Panc1 (cell line): Measurements from ENCODE around the gene ELSPBP1. TPM values are rescaled to one million over a fixed set of nuclear protein-coding genes. Genes with fewer than 3 reads are reported as not detected.

Experiments used
- ATAC-seq: fragments of 200-7000 bp; cut with Tn5 transposase; 2 replicates; pipeline ENCODE4 v1.9.1; 2020; ENCODE audit warnings: mild to moderate bottlenecking, moderate library complexity
- BruUV-seq: library from RNA; stranded (reverse); fragments of 400-500 nt; replicated peaks from 2 replicates; lab custom pipeline; 2021; lab: Mats Ljungman, UMichigan
- CTCF ChIA-PET: fragments of 300-600 bp; sonication (Branson Sonifier 250); formaldehyde crosslinking; loops from one replicate; lab custom pipeline; 2022; ENCODE audit warnings: antibody characterized with exemption; lab: Charles Lee
- POLR2A ChIA-PET: fragments of 300-600 bp; sonication (Branson Sonifier 250); formaldehyde crosslinking; loops from one replicate; lab custom pipeline; 2022; ENCODE audit warnings: antibody characterized with exemption; lab: Charles Lee
- DNase-seq: peaks from one replicate; pipeline ENCODE4 v3.0.0-alpha.2; 2010; ENCODE audit warnings: low read depth, low spot score
- H3K27ac ChIP-seq: 2 replicates; pipeline ENCODE4 v1.5.1; 2011; ENCODE audit warnings: mild to moderate bottlenecking, low read length, inconsistent platforms
- H3K27me3 ChIP-seq: fragments of 200-500 bp; sonication (Bioruptor generic); 2 replicates; pipeline ENCODE4 v1.6.0; 2014; ENCODE audit warnings: low read length, inconsistent platforms; ENCODE audit not compliant: control insufficient read depth, insufficient read depth
- H3K36me3 ChIP-seq: fragments of 200-500 bp; sonication (Bioruptor generic); 2 replicates; pipeline ENCODE4 v1.5.1; 2014; ENCODE audit warnings: inconsistent platforms, mild to moderate bottlenecking, low read length, moderate library complexity; ENCODE audit not compliant: control insufficient read depth, insufficient read depth
- H3K4me1 ChIP-seq: 2 replicates; pipeline ENCODE4 v1.5.1; 2011; ENCODE audit warnings: inconsistent platforms, mild to moderate bottlenecking, low read length, moderate library complexity; ENCODE audit not compliant: control insufficient read depth, insufficient read depth
- H3K4me3 ChIP-seq, 2 experiments: 2 replicates each; pipeline ENCODE4 v1.5.1; 2011 to 2012; ENCODE audit warnings: low read depth in 2 of 2, low read length in 2 of 2, mild to moderate bottlenecking in 2 of 2, inconsistent platforms in 1 of 2, moderate library complexity in 1 of 2
- H3K9me3 ChIP-seq: fragments of 200-500 bp; sonication (Bioruptor generic); 2 replicates; pipeline ENCODE4 v1.5.1; 2014; ENCODE audit warnings: low read depth, mild to moderate bottlenecking, inconsistent platforms, low read length, moderate library complexity; ENCODE audit not compliant: control insufficient read depth, insufficient read depth
- CTCF ChIP-seq: fragments of 450-650 bp; IDR thresholded peaks from 2 replicates; pipeline ENCODE4 v1.5.1; 2017; ENCODE audit warnings: mild to moderate bottlenecking
- POLR2AphosphoS5 ChIP-seq: IDR thresholded peaks from 2 replicates; pipeline ENCODE4 v1.6.1; 2012; ENCODE audit warnings: mild to moderate bottlenecking, low read depth, low read length, moderate library complexity
- REST ChIP-seq, 2 experiments: IDR thresholded peaks; 2 replicates each; pipeline ENCODE4 v1.6.1; 2011 to 2012; ENCODE audit warnings: low read depth in 2 of 2, control low read depth in 1 of 2, low read length in 1 of 2, mild to moderate bottlenecking in 1 of 2, moderate library complexity in 1 of 2; ENCODE audit not compliant: insufficient read depth in 1 of 2
- SIN3A ChIP-seq: IDR thresholded peaks from 2 replicates; pipeline ENCODE4 v1.6.1; 2012; ENCODE audit warnings: low read depth, mild to moderate bottlenecking, low read length, moderate library complexity, borderline replicate concordance; ENCODE audit not compliant: insufficient read depth
- TCF7L2 ChIP-seq: IDR thresholded peaks from 2 replicates; pipeline ENCODE4 v1.6.1; 2011; ENCODE audit warnings: mild to moderate bottlenecking, low read depth, low read length, inconsistent platforms
- in situ Hi-C: cut with HindIII; loops from 2 replicates; pipeline ENCODE4 v1.10.0; 2016; ENCODE audit warnings: low sequenced_read_pairs, low pct_unique_long_range_greater_than_20kb
- intact Hi-C: fragments of 100-400 bp; cut with micrococcal nuclease; formaldehyde crosslinking; loops from one replicate; pipeline ENCODE4 v1.10.0; 2022; ENCODE audit not compliant: unreplicated experiment
- total RNA-seq: library from RNA; stranded (reverse); gene quantifications from one replicate; pipeline ENCODE4 v1.2.1, GENCODE V29; 2021; ENCODE audit not compliant: unreplicated experiment

ELSPBP1 gene
- total RNA-seq, 1 experiment from 2014 or later, result not detected

- H3K27me3 ChIP-seq, result no peaks in the 10 kb centered on the region
- no peaks in the 10 kb centered on the region for H3K36me3 ChIP-seq
- no peak overlapping the region for H3K27ac ChIP-seq
- in situ Hi-C loops, result no loop called here
- POLR2A ChIA-PET, result no interaction called here
- ATAC-seq (no peak), DNase-seq (no peak)
- TF ChIP-seq TCF7L2 (no peak), REST (IDR thresholded peaks at IDR 0.05; ENCODE audit: insufficient read depth in 1 of 2, low read depth in 2 of 2, low read length in 1 of 2) (no peak), CTCF (no peak), POLR2AphosphoS5 (no peak), SIN3A (no peak)
- no TSS peak for BruUV-seq
- no peaks in the 10 kb centered on the region for H3K9me3 ChIP-seq
- intact Hi-C loops, result no loop called here
- H3K4me1 ChIP-seq, result no peaks in the 10 kb centered on the region
- CTCF ChIA-PET, result no interaction called here
- no peak overlapping the region for H3K4me3 ChIP-seq
Observed at GRCh38 chr19:48060381-48060780, 65.9 kb downstream of the ELSPBP1 start.

- in situ Hi-C loops, result no loop called here
- POLR2A ChIA-PET, result no interaction called here
- no TSS peak for BruUV-seq
- intact Hi-C loops, result no loop called here
- CTCF ChIA-PET, result no interaction called here
- H3K27ac ChIP-seq, result no peak overlapping the region
- H3K36me3 ChIP-seq, result no peaks in the 10 kb centered on the region
- no peaks in the 10 kb centered on the region for H3K4me1 ChIP-seq
- DNase-seq, result no peak
- no peak for ATAC-seq
- no peaks in the 10 kb centered on the region for H3K27me3 ChIP-seq
- H3K9me3 ChIP-seq, result no peaks in the 10 kb centered on the region
- TF ChIP-seq CTCF (no peak), POLR2AphosphoS5 (no peak), REST (IDR thresholded peaks at IDR 0.05; ENCODE audit: insufficient read depth in 1 of 2, low read depth in 2 of 2, low read length in 1 of 2) (no peak), SIN3A (no peak), TCF7L2 (no peak)
- H3K4me3 ChIP-seq, result no peak overlapping the region
Observed at GRCh38 chr19:48061401-48062344, 67.2 kb downstream of the ELSPBP1 start.
